GM21423 (cell line): ENCODE results near the gene HIVEP3.

Experiments
- ATAC-seq: cut with Tn5 transposase; IDR thresholded peaks from one replicate; pipeline ENCODE4 v1.9.1; 2021; ENCODE audit warnings: mild to moderate bottlenecking, moderate library complexity; ENCODE audit not compliant: unreplicated experiment

Gene HIVEP3

DNA sequence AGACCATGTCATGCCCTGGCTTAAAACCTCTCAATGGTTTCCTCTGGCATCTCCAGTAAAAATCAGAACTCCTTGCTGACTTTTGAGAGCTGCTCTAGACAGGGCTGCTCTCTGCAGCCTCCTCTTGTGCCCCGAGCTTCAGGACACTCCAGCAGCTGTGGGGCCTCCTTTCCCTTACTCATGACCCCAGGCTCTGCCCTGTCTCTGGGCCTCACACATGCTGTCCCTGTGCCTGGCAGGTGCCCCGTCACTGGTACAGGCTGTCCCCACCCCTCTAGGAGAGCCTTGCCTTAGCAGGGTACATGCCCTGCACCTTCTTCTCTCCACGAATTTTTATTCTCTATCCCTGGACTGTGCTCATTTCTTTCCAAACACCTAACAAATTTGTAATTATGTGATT, 43.2 kb downstream of the HIVEP3 start:
- no peak for ATAC-seq

- no peak for ATAC-seq
These were observed 43.8 kb downstream of the HIVEP3 start for GRCh38 chr1:41874903-41875411.

GRCh38 chr1:41874151-41874719, 44.5 kb downstream of the HIVEP3 start:
- no peak for ATAC-seq

GRCh38 chr1:41872074-41872473, 46.6 kb downstream of the HIVEP3 start:
- ATAC-seq, result no peak

DNA sequence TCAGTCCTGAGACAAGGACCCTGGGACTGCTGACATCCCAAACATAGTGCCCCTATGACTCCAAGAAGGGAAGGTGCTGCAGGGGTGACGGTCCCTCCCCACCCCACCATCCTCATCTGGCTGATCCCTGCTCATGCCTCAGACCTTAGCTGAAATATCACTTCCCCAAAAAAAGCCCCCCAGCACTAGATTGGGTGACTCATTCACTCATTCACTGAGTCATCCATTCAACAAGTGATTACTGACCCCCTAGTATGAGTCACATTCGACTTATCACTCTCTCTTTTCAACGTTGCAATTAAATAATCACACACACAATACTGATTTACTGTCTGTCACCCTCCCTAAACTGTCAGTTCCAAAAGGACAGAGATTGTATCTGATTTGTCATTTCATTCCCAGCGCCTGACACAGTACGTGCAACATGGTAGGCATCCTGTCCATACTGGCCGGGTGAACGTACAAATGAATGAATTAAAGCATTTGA, 48.6 kb downstream of the HIVEP3 start:
- ATAC-seq, result no peak

DNA sequence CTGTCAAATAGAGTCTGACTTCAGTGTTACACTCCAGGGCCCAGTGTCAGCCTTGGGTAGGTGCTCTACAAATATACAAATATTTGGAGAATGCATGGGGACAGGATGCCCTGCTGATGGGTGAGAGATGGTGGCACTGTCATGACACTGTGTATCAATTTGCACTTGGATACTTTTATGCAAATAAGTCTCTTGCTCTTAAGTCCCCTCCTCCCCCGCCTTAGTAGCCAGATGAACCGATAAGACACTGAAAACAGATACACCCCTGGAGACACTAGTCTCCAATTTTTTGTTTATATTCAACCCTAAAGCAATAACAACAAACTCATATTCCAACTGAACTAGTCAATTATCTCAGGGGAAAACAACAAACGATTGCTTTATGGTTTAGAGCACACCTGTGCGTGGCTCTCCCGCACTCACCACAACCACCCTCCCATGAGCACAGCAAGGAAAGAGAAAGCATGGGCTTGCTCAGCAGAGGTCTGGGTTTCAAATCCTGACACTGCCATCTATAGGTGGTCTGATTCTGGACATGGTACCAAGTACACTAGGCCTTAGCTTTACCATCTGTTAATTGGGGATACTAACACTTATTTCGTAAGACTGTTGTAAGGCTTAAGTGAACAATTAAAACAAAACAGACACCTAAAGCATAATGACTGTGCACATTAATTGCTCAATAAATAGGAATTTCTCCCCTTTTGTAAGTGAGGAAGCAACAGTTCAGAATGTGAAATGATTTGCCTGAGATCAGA, 50.3 kb downstream of the HIVEP3 start:
- ATAC-seq, result peak; percentile 62

GRCh38 chr1:41866285-41866684, 52.4 kb downstream of the HIVEP3 start:
- no peak for ATAC-seq

DNA sequence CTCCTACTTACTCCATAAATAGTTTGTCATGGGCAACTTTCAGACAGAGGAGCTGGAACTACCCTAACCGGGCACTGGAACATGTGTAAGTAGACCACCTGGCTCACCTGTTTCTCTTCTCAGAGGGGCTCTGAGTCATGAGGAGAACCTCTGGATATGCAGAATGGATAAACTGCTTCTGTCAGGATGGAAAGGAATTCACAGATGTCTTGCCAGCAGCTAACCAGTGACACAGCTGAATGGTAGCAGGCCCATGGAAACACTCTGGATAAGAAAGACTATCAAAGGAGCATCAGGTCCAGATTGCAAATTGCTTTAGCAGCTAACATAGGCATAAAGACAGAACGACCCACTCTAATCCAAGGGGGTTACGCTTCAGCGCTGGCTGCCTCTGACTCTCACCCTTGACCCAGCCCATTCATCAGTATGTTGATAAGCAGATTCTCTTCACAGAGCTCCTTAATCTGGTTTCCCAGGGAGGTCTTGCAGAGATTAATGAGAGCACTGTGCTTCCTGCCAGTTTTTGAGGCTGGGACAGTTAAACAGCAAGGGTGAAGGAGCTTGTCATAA, 54.2 kb downstream of the HIVEP3 start:
- ATAC-seq, result no peak

- no peak for ATAC-seq
These were observed 55.0 kb downstream of the HIVEP3 start for GRCh38 chr1:41863718-41864117.

GRCh38 chr1:41862384-41863221, 56.1 kb downstream of the HIVEP3 start:
- no peak for ATAC-seq

- ATAC-seq, result no peak
These were observed 57.0 kb downstream of the HIVEP3 start for GRCh38 chr1:41861535-41862383.

- no peak for ATAC-seq
These were observed 58.0 kb downstream of the HIVEP3 start for GRCh38 chr1:41860771-41861170.

DNA sequence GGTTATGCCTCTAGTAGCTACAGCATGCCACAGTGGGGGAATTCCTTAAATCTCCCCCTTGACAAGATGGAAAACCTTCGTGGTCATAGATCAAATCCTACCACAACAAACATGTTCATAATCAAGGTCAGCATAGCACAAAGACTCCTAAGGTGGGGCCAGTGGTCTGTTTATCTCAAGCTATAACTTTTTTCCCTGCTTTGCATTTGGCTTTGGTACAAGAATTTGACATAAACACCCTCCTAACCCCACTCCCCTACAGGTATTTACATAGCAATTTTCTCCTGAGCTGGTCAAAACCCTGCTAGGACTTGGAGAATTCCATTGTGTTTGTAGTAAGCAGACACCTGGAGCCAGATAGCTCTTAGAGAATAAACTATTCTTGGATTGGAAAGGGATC, 58.5 kb downstream of the HIVEP3 start:
- ATAC-seq, result no peak

- no peak for ATAC-seq
These were observed 59.0 kb downstream of the HIVEP3 start for GRCh38 chr1:41859686-41860085.

- no peak for ATAC-seq
These were observed 61.8 kb downstream of the HIVEP3 start for GRCh38 chr1:41856944-41857285.

DNA sequence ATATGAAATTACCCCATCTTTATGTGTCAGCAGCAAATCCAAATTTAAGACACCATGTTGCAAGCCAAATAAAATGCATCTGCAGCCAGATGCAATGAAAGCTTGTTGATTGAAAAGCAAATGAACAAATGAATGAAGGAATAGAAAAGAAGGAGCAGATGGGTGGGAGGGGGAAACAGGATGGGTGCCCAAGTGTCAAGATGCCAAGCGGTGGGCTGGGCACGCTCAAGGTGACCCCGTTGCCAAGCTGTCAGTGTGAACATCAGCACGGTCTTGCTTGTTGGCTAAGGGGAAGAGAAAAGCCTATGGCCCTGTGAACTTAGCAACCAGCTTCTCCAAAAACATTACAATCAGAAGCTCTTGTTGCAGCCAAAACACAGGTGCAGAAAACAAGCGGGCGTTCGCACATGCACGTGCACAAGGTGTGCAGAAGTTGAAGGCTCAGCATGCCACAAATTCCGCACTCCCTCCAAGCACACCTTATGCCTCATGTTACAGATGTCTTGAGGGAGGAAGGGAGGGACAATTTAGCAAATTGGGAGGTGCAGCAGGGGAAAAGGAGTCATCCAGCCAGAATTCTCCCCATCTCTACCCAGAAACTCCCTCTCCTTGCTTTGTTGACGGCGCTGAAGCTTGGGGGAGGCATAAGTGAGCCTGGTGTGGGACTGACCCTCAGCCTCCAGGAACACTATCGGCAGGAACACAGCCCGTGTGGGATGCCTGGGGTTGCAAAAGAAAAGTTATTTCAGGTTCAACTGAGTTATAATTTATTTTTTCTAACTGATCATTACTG, 62.4 kb downstream of the HIVEP3 start:
- no peak for ATAC-seq

DNA sequence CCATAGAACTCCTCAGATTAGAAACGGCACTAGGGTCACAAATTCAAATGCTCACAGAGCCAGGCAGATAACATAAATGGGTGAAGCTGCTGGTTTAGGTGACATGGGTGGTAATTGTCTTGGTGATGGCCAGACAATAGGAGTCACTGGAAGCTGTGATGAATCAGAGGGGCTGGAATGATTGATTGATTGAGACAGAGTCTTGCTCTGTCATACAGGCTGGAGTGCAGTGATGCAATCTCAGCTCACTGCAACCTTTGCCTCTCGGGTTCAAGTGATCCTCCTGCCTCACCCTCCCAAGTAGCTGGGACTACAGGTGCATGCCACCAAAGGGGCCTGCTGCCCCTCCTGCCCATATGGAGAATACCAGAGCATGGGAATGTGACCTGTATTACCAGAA, 63.0 kb downstream of the HIVEP3 start:
- no peak for ATAC-seq

DNA sequence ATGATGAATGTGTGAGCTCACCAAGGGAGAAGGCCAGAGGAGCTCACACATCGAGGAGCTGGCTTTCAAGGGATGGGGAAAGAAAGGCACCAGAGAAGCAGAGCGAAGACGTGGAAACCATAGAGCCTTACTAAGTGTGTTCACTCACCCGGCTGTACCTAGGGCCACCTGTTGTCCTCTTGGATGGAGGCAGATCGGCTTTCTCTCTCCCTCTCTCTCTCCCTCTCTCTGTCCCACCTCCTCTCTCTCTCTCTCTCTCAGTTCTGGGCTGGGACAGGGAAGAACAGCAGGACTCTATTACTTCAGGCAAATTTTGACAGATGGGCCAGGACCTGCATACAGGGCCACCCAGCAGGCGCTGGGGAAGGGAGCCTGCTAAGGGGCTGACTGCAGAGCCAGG, 64.8 kb downstream of the HIVEP3 start:
- ATAC-seq, result no peak

GRCh38 chr1:41852091-41852490, 66.6 kb downstream of the HIVEP3 start:
- ATAC-seq, result no peak

DNA sequence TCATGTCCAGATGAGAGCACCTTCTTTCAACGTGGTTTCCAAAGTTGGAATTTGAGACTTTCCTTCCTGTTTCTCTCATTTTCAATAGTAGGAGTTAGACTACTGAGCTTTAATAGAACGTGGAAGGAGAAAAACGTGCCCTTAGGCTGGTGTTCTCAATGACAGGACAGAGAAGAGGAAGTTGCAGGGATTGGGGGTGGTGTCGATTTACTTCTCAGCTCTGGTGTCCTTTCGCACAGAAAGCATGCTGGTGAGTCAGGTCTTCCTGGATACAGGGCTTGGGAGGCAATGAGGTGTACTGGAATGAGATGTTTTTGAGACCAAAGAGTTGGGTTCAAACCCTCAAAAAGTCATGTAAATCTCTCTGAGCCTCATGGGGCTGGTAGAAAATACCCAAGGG, 67.1 kb downstream of the HIVEP3 start:
- ATAC-seq, result no peak
